ENCODE measurements around the gene NFIA. TPM values are rescaled to one million over a fixed set of nuclear protein-coding genes. Genes with fewer than 3 reads are reported as not detected.

The NFIA gene
- total RNA-seq, 1 donor from 2014 or later = 49.4 TPM

DNA sequence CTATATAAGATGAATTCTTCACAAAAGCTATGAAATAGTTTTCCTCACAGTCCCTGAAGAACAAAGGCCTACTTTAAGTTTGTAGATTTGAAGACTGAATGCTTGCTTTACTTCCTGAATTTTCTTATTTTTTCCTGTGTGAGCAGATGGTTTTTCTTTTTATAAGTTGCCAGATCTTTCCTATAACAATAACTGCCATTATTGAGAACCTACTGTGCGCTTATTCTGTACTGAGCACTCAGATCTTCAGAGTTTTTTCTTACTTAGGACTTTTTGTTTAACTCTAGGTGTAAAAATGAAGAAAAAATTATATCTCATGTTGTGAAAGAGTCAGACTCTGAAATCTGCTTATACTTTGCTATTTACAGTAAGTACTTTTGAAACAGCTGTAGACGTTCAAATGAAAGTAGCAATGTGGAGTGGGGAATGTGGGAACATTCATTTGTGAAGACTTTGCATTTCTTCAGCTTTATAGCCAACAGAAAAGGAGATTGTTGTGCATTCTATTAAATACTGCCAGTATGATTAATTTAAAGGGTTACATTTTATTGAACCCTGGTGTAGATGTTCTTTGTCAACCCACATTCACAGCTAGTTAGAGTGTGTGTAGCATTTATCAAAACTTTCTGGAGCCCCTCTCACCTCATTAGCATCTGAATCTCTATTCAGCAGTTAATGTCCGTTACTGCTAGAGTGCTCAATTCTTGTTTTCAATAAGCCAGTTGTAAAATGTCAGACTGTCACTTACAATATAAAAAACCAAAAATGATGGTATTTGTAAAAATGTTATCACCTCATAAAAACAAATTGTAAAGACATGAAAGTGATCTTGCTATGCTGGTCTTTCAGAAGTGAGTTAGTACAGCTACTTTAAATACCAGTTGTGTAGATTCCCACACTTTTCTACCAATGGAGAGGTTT is 29.0 kb downstream of the NFIA start:
- H3K36me3 Mint-ChIP-seq = peaks cover 9% of the 10 kb centered on the region
- H3K4me1 Mint-ChIP-seq (ENCODE audit: unreplicated experiment) = peaks cover 31% of the 10 kb centered on the region
- H3K27me3 Mint-ChIP-seq = no peaks in the 10 kb centered on the region
- no peaks in the 10 kb centered on the region for H3K9me3 Mint-ChIP-seq
- TF ChIP-seq, protein P1, sequence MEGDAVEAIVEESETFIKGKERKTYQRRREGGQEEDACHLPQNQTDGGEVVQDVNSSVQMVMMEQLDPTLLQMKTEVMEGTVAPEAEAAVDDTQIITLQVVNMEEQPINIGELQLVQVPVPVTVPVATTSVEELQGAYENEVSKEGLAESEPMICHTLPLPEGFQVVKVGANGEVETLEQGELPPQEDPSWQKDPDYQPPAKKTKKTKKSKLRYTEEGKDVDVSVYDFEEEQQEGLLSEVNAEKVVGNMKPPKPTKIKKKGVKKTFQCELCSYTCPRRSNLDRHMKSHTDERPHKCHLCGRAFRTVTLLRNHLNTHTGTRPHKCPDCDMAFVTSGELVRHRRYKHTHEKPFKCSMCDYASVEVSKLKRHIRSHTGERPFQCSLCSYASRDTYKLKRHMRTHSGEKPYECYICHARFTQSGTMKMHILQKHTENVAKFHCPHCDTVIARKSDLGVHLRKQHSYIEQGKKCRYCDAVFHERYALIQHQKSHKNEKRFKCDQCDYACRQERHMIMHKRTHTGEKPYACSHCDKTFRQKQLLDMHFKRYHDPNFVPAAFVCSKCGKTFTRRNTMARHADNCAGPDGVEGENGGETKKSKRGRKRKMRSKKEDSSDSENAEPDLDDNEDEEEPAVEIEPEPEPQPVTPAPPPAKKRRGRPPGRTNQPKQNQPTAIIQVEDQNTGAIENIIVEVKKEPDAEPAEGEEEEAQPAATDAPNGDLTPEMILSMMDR (conservative IDR thresholded peaks at IDR 0.05) = no peak
- H3K27ac Mint-ChIP-seq = no peak overlapping the region
- H3K4me3 Mint-ChIP-seq = no peak overlapping the region
- no peak for DNase-seq (ENCODE audit: extremely low spot score, unreplicated experiment)

DNA sequence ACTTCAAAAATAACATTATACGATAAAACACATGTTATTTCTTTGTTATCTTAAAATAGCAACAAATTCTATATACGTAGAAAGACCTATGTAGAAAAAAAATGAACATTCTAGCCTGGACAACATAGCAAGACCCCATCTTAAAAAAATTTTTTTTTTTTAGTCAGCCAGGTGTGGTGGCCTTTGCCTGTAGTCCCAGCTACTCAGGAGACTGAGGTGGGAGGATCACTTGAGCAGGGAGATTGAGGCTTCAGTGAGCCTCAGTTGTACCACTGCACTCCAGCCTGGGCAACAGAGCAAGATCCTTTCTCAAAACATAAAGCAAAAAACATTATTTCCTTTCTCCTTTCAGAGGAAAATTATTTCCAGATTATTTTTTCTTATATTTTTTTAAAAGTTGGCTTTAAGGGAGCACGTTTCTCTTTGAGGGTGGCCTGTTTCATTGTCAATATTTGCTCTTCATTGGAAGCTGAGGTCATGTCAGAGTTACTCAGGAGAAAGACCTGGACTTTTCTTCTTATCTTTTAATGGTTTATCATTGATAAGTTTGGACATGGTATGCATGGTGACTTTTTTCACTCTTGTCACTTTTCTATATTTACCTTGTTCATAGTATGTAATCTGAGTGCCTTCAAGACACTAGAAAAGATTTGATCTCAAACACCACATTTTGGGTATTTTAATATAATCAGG is 32.0 kb downstream of the NFIA start:
- no peaks in the 10 kb centered on the region for H3K27me3 Mint-ChIP-seq

DNA sequence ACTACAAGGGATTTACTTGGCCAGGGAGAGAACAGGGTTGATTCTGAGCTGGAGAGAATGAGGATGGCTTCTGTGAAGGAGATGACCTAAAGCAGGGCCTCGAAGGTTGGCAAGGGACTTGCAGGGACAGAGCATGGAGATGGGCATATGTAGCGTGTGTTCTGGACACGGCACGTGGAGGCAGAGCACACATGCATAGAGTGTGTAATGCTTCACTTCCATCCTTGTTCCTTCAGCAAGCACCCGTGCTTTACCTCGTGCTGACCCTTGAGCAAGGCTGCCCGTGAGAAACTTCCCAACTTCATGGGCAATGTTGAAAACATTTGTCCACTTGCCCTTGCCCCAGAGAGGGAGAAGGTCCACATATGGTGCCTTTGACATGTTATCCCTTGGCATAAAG is 33.1 kb downstream of the NFIA start:
- peaks cover 8% of the 10 kb centered on the region for H3K36me3 Mint-ChIP-seq
- H3K4me1 Mint-ChIP-seq (ENCODE audit: unreplicated experiment) = peaks cover 28% of the 10 kb centered on the region
- TF ChIP-seq, protein P1 (conservative IDR thresholded peaks at IDR 0.05) = no peak
- no peak for DNase-seq (ENCODE audit: extremely low spot score, unreplicated experiment)
- H3K4me3 Mint-ChIP-seq = no peak overlapping the region
- H3K9me3 Mint-ChIP-seq = no peaks in the 10 kb centered on the region
- no peak overlapping the region for H3K27ac Mint-ChIP-seq
- no peaks in the 10 kb centered on the region for H3K27me3 Mint-ChIP-seq

More for the DNA sequence above, 32.0 kb downstream of the NFIA start:
- DNase-seq (ENCODE audit: extremely low spot score, unreplicated experiment) = no peak
- no peaks in the 10 kb centered on the region for H3K9me3 Mint-ChIP-seq
- H3K36me3 Mint-ChIP-seq = peaks cover 8% of the 10 kb centered on the region
- H3K27ac Mint-ChIP-seq = no peak overlapping the region
- TF ChIP-seq, protein P1 (conservative IDR thresholded peaks at IDR 0.05) = no peak
- peaks cover 28% of the 10 kb centered on the region for H3K4me1 Mint-ChIP-seq (ENCODE audit: unreplicated experiment)
- H3K4me3 Mint-ChIP-seq = no peak overlapping the region

DNA sequence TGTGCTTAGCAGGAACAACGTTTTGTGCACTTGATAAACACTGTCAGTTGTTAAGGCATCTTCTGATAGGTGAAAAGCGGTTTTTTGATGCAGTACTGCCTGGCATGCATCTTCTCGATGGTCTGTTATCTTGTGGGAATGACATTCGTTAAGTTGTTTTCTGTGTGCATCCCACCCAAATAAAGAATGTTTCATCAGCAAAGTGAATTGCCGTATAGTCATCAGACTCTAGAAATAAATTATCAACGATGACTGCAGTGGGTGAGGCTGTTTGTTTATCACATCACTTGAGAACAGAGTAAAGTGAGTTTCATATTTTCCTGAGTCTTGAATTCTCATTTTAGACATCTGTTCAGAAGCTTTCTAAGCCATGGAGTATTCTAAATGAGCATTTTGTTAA is 34.1 kb downstream of the NFIA start:
- Mint-ChIP-seq H3K27ac (peak overlapping the region; percentile 80), H3K36me3 (peaks cover 8% of the 10 kb centered on the region), H3K9me3 (no peaks in the 10 kb centered on the region), H3K4me1 (ENCODE audit: unreplicated experiment) (peaks cover 25% of the 10 kb centered on the region), H3K4me3 (no peak overlapping the region), H3K27me3 (no peaks in the 10 kb centered on the region)
- TF ChIP-seq, protein P1 (conservative IDR thresholded peaks at IDR 0.05) = no peak
- no peak for DNase-seq (ENCODE audit: extremely low spot score, unreplicated experiment)

DNA sequence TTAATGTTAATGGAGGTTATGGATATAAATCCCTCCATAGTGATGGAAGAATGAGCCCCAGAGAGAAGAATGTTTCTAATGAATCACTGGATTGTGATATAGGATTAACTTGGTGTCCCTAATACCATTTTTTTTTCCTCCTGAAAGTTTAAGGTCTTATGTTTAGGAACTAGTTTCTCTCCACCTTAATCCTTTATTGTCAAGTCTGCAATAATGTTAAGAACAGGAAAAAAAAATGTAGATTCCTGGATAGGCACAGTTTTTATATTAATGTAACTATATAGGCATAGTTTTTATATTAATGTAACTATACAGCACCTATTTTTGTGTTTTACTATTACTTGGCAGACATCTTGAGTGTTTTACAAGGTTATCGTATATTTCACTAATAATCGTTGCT is 34.9 kb downstream of the NFIA start:
- H3K27me3 Mint-ChIP-seq = no peaks in the 10 kb centered on the region
- peaks cover 26% of the 10 kb centered on the region for H3K4me1 Mint-ChIP-seq (ENCODE audit: unreplicated experiment)
- peaks cover 8% of the 10 kb centered on the region for H3K36me3 Mint-ChIP-seq
- H3K4me3 Mint-ChIP-seq = no peak overlapping the region
- H3K27ac Mint-ChIP-seq = no peak overlapping the region
- H3K9me3 Mint-ChIP-seq = no peaks in the 10 kb centered on the region
- TF ChIP-seq, protein P1 (conservative IDR thresholded peaks at IDR 0.05) = no peak
- no peak for DNase-seq (ENCODE audit: extremely low spot score, unreplicated experiment)

Measured in type B pancreatic cell (in vitro differentiated cells).